Measurements from ENCODE around the gene CDK11B.

GRCh38 chr1:1603671-1604373 is 55.0 kb downstream of the CDK11B start:
- no peak for TF ChIP-seq CTCF (IDR thresholded peaks at IDR 0.05)
- TF ChIP-seq POLR2A (IDR thresholded peaks at IDR 0.05) = no peak
